ENCODE results near the gene XRCC4. TPM values are rescaled to one million over a fixed set of nuclear protein-coding genes. Genes with fewer than 3 reads are reported as not detected.

The XRCC4 gene
- total and polyA plus RNA-seq, 2 of the 13 experiments (the other 11 are each of a cell fraction or from before 2014, with no cell fraction given) = 2.8 to 12.6 TPM

- Histone ChIP-seq H3K4me3 (replicated peaks in 1 of 3; ENCODE audit: insufficient read depth in 1 of 3, low read depth in 2 of 3, low read length in 3 of 3) (no peak overlapping the region), H3K4me1 (ENCODE audit: insufficient read depth, low read length) (no peaks in the 10 kb centered on the region), H3K9me3 (ENCODE audit: low read length) (no peaks in the 10 kb centered on the region), H3K27me3 (ENCODE audit: control insufficient read depth in 1 of 2, insufficient read depth in 2 of 2, low read length in 2 of 2) (no peaks in the 10 kb centered on the region), H3K27ac (ENCODE audit: extremely low read length, insufficient read depth, low read length) (no peak overlapping the region), H3K79me2 (ENCODE audit: insufficient read depth, low read length) (no peaks in the 10 kb centered on the region), H3K4me2 (ENCODE audit: low read depth, low read length) (no peak overlapping the region), H3K36me3 (replicated peaks in 1 of 2; ENCODE audit: control insufficient read depth in 1 of 2, insufficient read depth in 2 of 2, low read length in 2 of 2) (no peaks in the 10 kb centered on the region), H4K20me1 (ENCODE audit: insufficient read depth, low read length) (no peaks in the 10 kb centered on the region), H2AFZ (ENCODE audit: low read length) (no peak overlapping the region), H3K9ac (ENCODE audit: insufficient read depth, low read depth, low read length) (no peak overlapping the region)
- ChIA-PET CTCF (ENCODE audit: low intra/inter-chr PET ratio, low total read pairs) (no interaction called here), POLR2A (no interaction called here)
- DNase-seq (ENCODE audit: low spot score) (no peak), ATAC-seq (no peak), FAIRE-seq (no peak)
- in situ Hi-C loops (cut with HindIII; ENCODE audit: extremely low pct_ligation_motif_present, low pct_unique_long_range_greater_than_20kb) = no loop called here
- no TSS peak for BruUV-seq (replicated peaks)
- intact Hi-C loops (cut with micrococcal nuclease; ENCODE audit: unreplicated experiment) = no loop called here
- 81% methylated on average over 3 of the region's 4 CpGs for WGBS (ENCODE audit: low lambda C conversion rate)
- TF ChIP-seq MATR3 (CRISPR knock-in tag; IDR thresholded peaks at IDR 0.05) (no peak), ZKSCAN5 (CRISPR knock-in tag; IDR thresholded peaks at IDR 0.05) (no peak), ZBTB37 (CRISPR knock-in tag; IDR thresholded peaks at IDR 0.05) (no peak), ZNF331 (CRISPR knock-in tag; IDR thresholded peaks at IDR 0.05) (no peak), ZNF772 (CRISPR knock-in tag; IDR thresholded peaks at IDR 0.05) (no peak), BATF2 (CRISPR knock-in tag; IDR thresholded peaks at IDR 0.05) (no peak)
- TF ChIP-seq, protein P1, sequence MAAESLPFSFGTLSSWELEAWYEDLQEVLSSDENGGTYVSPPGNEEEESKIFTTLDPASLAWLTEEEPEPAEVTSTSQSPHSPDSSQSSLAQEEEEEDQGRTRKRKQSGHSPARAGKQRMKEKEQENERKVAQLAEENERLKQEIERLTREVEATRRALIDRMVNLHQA (CRISPR knock-in tag; IDR thresholded peaks at IDR 0.05) = no peak
- TF ChIP-seq, protein P2, sequence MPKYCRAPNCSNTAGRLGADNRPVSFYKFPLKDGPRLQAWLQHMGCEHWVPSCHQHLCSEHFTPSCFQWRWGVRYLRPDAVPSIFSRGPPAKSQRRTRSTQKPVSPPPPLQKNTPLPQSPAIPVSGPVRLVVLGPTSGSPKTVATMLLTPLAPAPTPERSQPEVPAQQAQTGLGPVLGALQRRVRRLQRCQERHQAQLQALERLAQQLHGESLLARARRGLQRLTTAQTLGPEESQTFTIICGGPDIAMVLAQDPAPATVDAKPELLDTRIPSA (CRISPR knock-in tag; IDR thresholded peaks at IDR 0.05; ENCODE audit: borderline replicate concordance) = no peak
These were observed 260.2 kb downstream of the XRCC4 start for GRCh38 chr5:83337453-83338035.
